Fibroblast of lung (primary cell): Measurements from ENCODE around the gene RHBDL3.

Experiments used
- CTCF ChIP-seq, 2 donors: IDR thresholded peaks in 1 of 2; conservative IDR thresholded peaks in 1 of 2; 1 replicate in 1 of 2; 2 replicates in 1 of 2; pipeline ENCODE4 v1.5.1; 2011 to 2012; ENCODE audit warnings: low read length in 2 of 2, control low read depth in 1 of 2, inconsistent platforms in 1 of 2, low read depth in 1 of 2, mild to moderate bottlenecking in 1 of 2
- EZH2 ChIP-seq: IDR thresholded peaks from 2 replicates; pipeline ENCODE4 v1.5.1; 2012; ENCODE audit warnings: low read length, control low read depth, mild to moderate bottlenecking; ENCODE audit errors: missing control alignments

- TF ChIP-seq CTCF (conservative IDR thresholded peaks at IDR 0.05 in 1 of 2, IDR thresholded peaks at IDR 0.05 in 1 of 2; ENCODE audit: low read depth in 1 of 2, low read length in 2 of 2) (no peak), EZH2 (no peak)
These were observed 11.7 kb downstream of the RHBDL3 start for GRCh38 chr17:32277284-32277683.
